ENCODE results near the gene PMVK.

- TF ChIP-seq REST (IDR thresholded peaks at IDR 0.05; ENCODE audit: low read depth), result no peak
- no peak for TF ChIP-seq TCF7L2 (IDR thresholded peaks at IDR 0.05; ENCODE audit: borderline replicate concordance, extremely low read depth, insufficient read depth, insufficient read length)
- no peak for TF ChIP-seq CTCF (IDR thresholded peaks at IDR 0.05 in 2 of 3, conservative IDR thresholded peaks at IDR 0.05 in 1 of 3; ENCODE audit: borderline replicate concordance in 1 of 3, insufficient read depth in 1 of 3, low read depth in 2 of 3, low read length in 2 of 3)
- no peak for TF ChIP-seq ELF1 (IDR thresholded peaks at IDR 0.05; ENCODE audit: borderline replicate concordance, low read depth)
Observed at GRCh38 chr1:154901591-154901990, 34.9 kb downstream of the PMVK start.

Data from HCT116 (cell line).